Measurements from ENCODE around the gene KICS2. TPM values are rescaled to one million over a fixed set of nuclear protein-coding genes. Genes with fewer than 3 reads are reported as not detected.

The KICS2 gene
- 9.9 TPM for total RNA-seq

GRCh38 chr12:64222009-64222765, at the start of gene KICS2:
Gene KICS2, minus strand, starts transcription at chr12:64222296. Its CDS starts 59 bp downstream, at chr12:64222237.

Small RNA genes within 50 kb of the gene (small RNA-seq; reads per million reads assigned to genes)
- gene RNU5A-7P (0.13 reads per million), gene RNU6-1009P (not detected)

Other genes starting within 250 kb of the KICS2 start
- 1.2 TPM for gene C12orf56, start 168.5 kb upstream of the KICS2 start, total RNA-seq
- gene XPOT, start 182.1 kb upstream of the KICS2 start, total RNA-seq, result 61.4 TPM
- gene TBK1, start 229.8 kb upstream of the KICS2 start, total RNA-seq, result 31.4 TPM